DOHH2 (cell line): ENCODE results near the gene SLC6A20.

Source experiments
- H3F3A ChIP-seq: fragments of 200-600 bp; sonication (generic), shearing (Covaris generic); 2 replicates; pipeline ENCODE4 v1.6.0; 2016; ENCODE audit warnings: antibody characterized with exemption, mild to moderate bottlenecking; ENCODE audit not compliant: control insufficient read depth, insufficient read depth
- H3K27ac ChIP-seq: fragments of 200-600 bp; sonication (generic); 2 replicates; pipeline ENCODE4 v1.5.1; 2014; ENCODE audit warnings: low read depth, mild to moderate bottlenecking, low read length, moderate library complexity
- H3K27me3 ChIP-seq: fragments of 200-600 bp; sonication (generic); 2 replicates; pipeline ENCODE4 v1.6.1; 2014; ENCODE audit warnings: mild to moderate bottlenecking, low read length, mixed read lengths; ENCODE audit not compliant: control insufficient read depth
- H3K36me3 ChIP-seq: fragments of 200-600 bp; sonication (generic); 2 replicates; pipeline ENCODE4 v1.6.1; 2014; ENCODE audit warnings: mild to moderate bottlenecking, low read length, moderate library complexity, mixed read lengths; ENCODE audit not compliant: control insufficient read depth
- H3K4me1 ChIP-seq: fragments of 200-600 bp; sonication (generic); 2 replicates; pipeline ENCODE4 v1.6.1; 2014; ENCODE audit warnings: mild to moderate bottlenecking, low read length, mixed read lengths; ENCODE audit not compliant: control insufficient read depth
- H3K4me2 ChIP-seq: fragments of 200-600 bp; sonication (generic); 2 replicates; pipeline ENCODE4 v1.6.0; 2014; ENCODE audit warnings: mild to moderate bottlenecking, low read length, moderate library complexity
- H3K4me3 ChIP-seq: fragments of 200-600 bp; sonication (generic); 2 replicates; pipeline ENCODE4 v1.5.1; 2014; ENCODE audit warnings: mild to moderate bottlenecking, low read length, mixed read lengths
- H3K79me2 ChIP-seq: fragments of 200-600 bp; sonication (generic); 2 replicates; pipeline ENCODE4 v1.6.1; 2014; ENCODE audit warnings: mild to moderate bottlenecking, low read length, mixed read lengths; ENCODE audit not compliant: control insufficient read depth
- H3K9me2 ChIP-seq: fragments of 200-600 bp; sonication (generic); replicated peaks from 2 replicates; pipeline ENCODE4 v1.6.1; 2014; ENCODE audit warnings: mild to moderate bottlenecking, low read length, mixed read lengths; ENCODE audit not compliant: control insufficient read depth
- H3K9me3 ChIP-seq: fragments of 200-600 bp; sonication (generic); 2 replicates; pipeline ENCODE4 v1.6.1; 2014; ENCODE audit warnings: antibody characterized with exemption, low read length, mixed read lengths; ENCODE audit not compliant: control insufficient read depth, insufficient read depth
- H4K20me1 ChIP-seq: fragments of 200-600 bp; sonication (generic); 2 replicates; pipeline ENCODE4 v1.6.0; 2014; ENCODE audit warnings: low read depth, mild to moderate bottlenecking, antibody characterized with exemption, low read length, moderate library complexity; ENCODE audit not compliant: control insufficient read depth, insufficient read depth
- CTCF ChIP-seq: fragments of 200-600 bp; sonication (generic); IDR thresholded peaks from one replicate; pipeline ENCODE4 v1.5.1; 2014; ENCODE audit warnings: antibody characterized with exemption, mild to moderate bottlenecking, low read depth, low read length; ENCODE audit not compliant: poor library complexity, severe bottlenecking
- EZH2phosphoT487 ChIP-seq: fragments of 200-600 bp; sonication (generic); IDR thresholded peaks from 2 replicates; pipeline ENCODE4 v1.6.1; 2017; ENCODE audit warnings: borderline replicate concordance, mild to moderate bottlenecking, antibody characterized with exemption, low read length, moderate library complexity, mixed read lengths

Gene SLC6A20

GRCh38 chr3:45798034-45798433, 1.7 kb upstream of the SLC6A20 start:
- no peaks in the 10 kb centered on the region for H3K9me2 ChIP-seq
- H3K27ac ChIP-seq: no peak overlapping the region
- TF ChIP-seq EZH2phosphoT487 (no peak), CTCF (no peak)
- no peak overlapping the region for H3K4me3 ChIP-seq
- H3K27me3 ChIP-seq: 0 out of 2 replicates have a peak, but pooled peaks cover 5% of the 10 kb centered on the region
- H3F3A ChIP-seq: no peaks in the 10 kb centered on the region
- H3K4me1 ChIP-seq: no peaks in the 10 kb centered on the region
- H3K9me3 ChIP-seq: no peaks in the 10 kb centered on the region
- H3K36me3 ChIP-seq: no peaks in the 10 kb centered on the region
- H4K20me1 ChIP-seq: no peaks in the 10 kb centered on the region
- H3K4me2 ChIP-seq: no peak overlapping the region
- no peaks in the 10 kb centered on the region for H3K79me2 ChIP-seq

GRCh38 chr3:45796902-45797637, 734 bp upstream of the SLC6A20 start:
- no peaks in the 10 kb centered on the region for H4K20me1 ChIP-seq
- no peak overlapping the region for H3K4me3 ChIP-seq

GRCh38 chr3:45795509-45795881, 841 bp downstream of the SLC6A20 start:
- Histone ChIP-seq H3K9me2 (no peaks in the 10 kb centered on the region), H3K36me3 (no peaks in the 10 kb centered on the region), H3K79me2 (no peaks in the 10 kb centered on the region), H3K27ac (no peak overlapping the region), H3F3A (no peaks in the 10 kb centered on the region), H3K4me1 (peaks cover 7% of the 10 kb centered on the region), H3K4me2 (no peak overlapping the region), H3K9me3 (no peaks in the 10 kb centered on the region), H3K4me3 (no peak overlapping the region), H3K27me3 (no peaks in the 10 kb centered on the region), H4K20me1 (no peaks in the 10 kb centered on the region)
- TF ChIP-seq CTCF (no peak), EZH2phosphoT487 (no peak)

More at GRCh38 chr3:45796902-45797637, 734 bp upstream of the SLC6A20 start:
- H3K4me1 ChIP-seq: no peaks in the 10 kb centered on the region
- no peaks in the 10 kb centered on the region for H3K9me2 ChIP-seq
- no peaks in the 10 kb centered on the region for H3F3A ChIP-seq
- no peak overlapping the region for H3K4me2 ChIP-seq
- no peak overlapping the region for H3K27ac ChIP-seq
- no peaks in the 10 kb centered on the region for H3K79me2 ChIP-seq
- TF ChIP-seq EZH2phosphoT487 (no peak), CTCF (no peak)
- H3K9me3 ChIP-seq: no peaks in the 10 kb centered on the region
- 0 out of 2 replicates have a peak, but pooled peaks cover 2% of the 10 kb centered on the region for H3K27me3 ChIP-seq
- H3K36me3 ChIP-seq: no peaks in the 10 kb centered on the region
